ENCODE results near the gene CHD3. TPM values are rescaled to one million over a fixed set of nuclear protein-coding genes. Genes with fewer than 3 reads are reported as not detected.

The CHD3 gene
- total and polyA plus RNA-seq, 2 of the 13 experiments (the other 11 are each of a cell fraction or from before 2014, with no cell fraction given), result 2.7 to 3.7 TPM

DNA sequence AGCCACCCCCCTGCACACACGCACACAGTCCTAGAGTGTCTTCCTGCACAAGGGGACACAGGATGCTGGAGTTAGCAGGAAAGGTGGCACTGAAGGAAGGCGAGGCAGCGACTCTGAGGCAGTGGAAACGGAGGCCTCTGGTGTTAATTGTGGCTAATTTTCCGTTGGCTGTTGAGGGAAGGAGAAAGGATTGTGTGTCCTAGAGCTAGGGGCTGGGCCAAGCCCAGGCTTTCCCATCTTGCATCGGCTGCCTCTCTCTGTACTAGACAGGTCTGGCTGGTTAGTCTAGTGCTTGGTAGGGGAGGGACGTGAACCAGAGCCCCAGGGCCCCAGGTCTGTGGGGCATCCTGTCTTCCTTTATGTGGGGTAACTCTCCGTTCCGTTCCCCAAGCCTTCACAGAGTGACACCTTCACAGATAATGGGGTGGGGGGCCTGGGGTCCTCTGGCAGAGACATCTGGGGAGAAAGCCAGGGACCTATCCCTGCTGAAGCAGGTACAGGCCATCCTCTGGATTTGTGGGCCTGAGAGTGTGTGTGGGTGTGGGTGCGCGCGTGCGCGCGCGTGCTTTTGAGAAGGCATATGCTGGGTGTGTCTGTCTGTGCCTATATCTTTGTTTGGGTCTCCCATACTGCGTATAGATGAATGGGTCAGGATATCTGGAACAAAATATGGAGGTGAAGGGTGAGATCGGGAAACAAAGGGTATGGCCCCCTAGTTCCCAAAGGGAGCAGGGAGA lies at the start of gene CHD3 (continued):
- TF ChIP-seq, protein P1, sequence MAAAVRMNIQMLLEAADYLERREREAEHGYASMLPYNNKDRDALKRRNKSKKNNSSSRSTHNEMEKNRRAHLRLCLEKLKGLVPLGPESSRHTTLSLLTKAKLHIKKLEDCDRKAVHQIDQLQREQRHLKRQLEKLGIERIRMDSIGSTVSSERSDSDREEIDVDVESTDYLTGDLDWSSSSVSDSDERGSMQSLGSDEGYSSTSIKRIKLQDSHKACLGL (CRISPR knock-in tag; IDR thresholded peaks at IDR 0.05), result peak; percentile 14; the same call in 1 of the 2 replicates
- TF ChIP-seq ZNF788 (CRISPR knock-in tag; IDR thresholded peaks at IDR 0.05; ENCODE audit: borderline replicate concordance), result peak; percentile 9; the same call in 1 of the 2 replicates
- TF ChIP-seq, protein P2, sequence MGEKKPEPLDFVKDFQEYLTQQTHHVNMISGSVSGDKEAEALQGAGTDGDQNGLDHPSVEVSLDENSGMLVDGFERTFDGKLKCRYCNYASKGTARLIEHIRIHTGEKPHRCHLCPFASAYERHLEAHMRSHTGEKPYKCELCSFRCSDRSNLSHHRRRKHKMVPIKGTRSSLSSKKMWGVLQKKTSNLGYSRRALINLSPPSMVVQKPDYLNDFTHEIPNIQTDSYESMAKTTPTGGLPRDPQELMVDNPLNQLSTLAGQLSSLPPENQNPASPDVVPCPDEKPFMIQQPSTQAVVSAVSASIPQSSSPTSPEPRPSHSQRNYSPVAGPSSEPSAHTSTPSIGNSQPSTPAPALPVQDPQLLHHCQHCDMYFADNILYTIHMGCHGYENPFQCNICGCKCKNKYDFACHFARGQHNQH (CRISPR knock-in tag; IDR thresholded peaks at IDR 0.05), result no peak
- TF ChIP-seq ZFYVE20 (CRISPR knock-in tag; IDR thresholded peaks at IDR 0.05; ENCODE audit: borderline replicate concordance, low read depth), result no peak
- TF ChIP-seq ZUFSP (CRISPR knock-in tag; IDR thresholded peaks at IDR 0.05; ENCODE audit: borderline replicate concordance), result no peak
- no peak for TF ChIP-seq MXI1 (IDR thresholded peaks at IDR 0.05; ENCODE audit: borderline replicate concordance, low read depth, low read length)
- TF ChIP-seq ZMAT3 (CRISPR knock-in tag; conservative IDR thresholded peaks at IDR 0.05), result no peak
- 0 out of 2 replicates have a peak, but pooled peaks have one; percentile 35 for TF ChIP-seq ZSCAN31 (CRISPR knock-in tag; IDR thresholded peaks at IDR 0.05; ENCODE audit: low read depth)
- TF ChIP-seq ZNF589 (CRISPR knock-in tag; conservative IDR thresholded peaks at IDR 0.05), result no peak
- TF ChIP-seq ZBTB7B (CRISPR knock-in tag; IDR thresholded peaks at IDR 0.05), result no peak
- TF ChIP-seq YEATS2 (CRISPR knock-in tag; IDR thresholded peaks at IDR 0.05; ENCODE audit: borderline replicate concordance), result no peak
- TF ChIP-seq TSC22D2 (CRISPR knock-in tag; IDR thresholded peaks at IDR 0.05; ENCODE audit: borderline replicate concordance), result 0 out of 2 replicates have a peak, but pooled peaks have one; percentile 16
- TF ChIP-seq FOXO1 (CRISPR knock-in tag; IDR thresholded peaks at IDR 0.05), result no peak
- no peak for TF ChIP-seq GABPA (IDR thresholded peaks at IDR 0.05; ENCODE audit: low read depth, low read length)
- no peak for TF ChIP-seq GABPA (CRISPR knock-in tag; IDR thresholded peaks at IDR 0.05; ENCODE audit: low read depth)
- TF ChIP-seq RORA (CRISPR knock-in tag; IDR thresholded peaks at IDR 0.05), result no peak
- TF ChIP-seq JUND (CRISPR knock-in tag; IDR thresholded peaks at IDR 0.05), result no peak
- no peak for TF ChIP-seq PHF5A (CRISPR knock-in tag; IDR thresholded peaks at IDR 0.05; ENCODE audit: low read depth, unreplicated experiment)
